SK-MEL-5 (cell line): ENCODE data around the gene C2orf49. TPM values are rescaled to one million over a fixed set of nuclear protein-coding genes. Genes with fewer than 3 reads are reported as not detected.

Source experiments
- DNase-seq: peaks from one replicate; pipeline ENCODE4 v3.0.0-alpha.2; 2016; ENCODE audit warnings: low read depth, low spot score
- in situ Hi-C: cut with HindIII; loops from 2 replicates; pipeline ENCODE4 v1.10.0; 2016; ENCODE audit warnings: low sequenced_read_pairs, high pct_unique_total_duplicates, low pct_unique_long_range_greater_than_20kb
- total RNA-seq: library from RNA; depleted of rRNA; stranded (reverse); fragments of >200 nt; shearing (Covaris generic); gene quantifications from 2 replicates; pipeline ENCODE4 v1.2.3, GENCODE V29; 2014; rRNA removed

C2orf49 gene
- total RNA-seq, 1 experiment from 2014 or later, result 20.4 TPM

DNA sequence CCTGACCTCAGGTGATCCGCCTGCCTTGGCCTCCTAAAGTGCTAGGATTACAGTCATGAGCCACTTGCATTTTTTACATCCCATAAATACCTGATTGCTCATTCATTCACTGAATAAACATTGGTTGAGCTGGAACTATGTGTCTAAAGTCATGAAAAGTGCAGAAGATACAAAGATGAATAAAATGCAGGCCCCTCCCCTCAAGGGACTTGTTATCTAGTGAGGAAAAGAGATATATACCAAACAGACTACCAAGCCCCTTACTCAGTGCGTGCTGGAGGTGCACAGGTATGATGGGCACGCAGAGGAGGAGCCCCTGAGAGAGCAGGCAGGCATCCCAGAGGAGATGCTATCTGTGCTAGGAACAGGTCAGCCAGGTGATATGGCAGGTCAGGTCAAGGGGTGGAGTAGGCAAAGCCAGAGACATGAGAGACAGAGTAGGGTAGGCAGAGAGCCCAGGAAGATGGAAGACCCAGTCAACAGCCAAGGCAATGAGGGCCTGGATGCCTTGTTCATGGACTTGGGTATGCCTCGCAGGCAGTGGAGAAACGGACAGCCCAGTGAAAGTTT is 53.8 kb downstream of the C2orf49 start:
- in situ Hi-C loops, result no loop called here

DNA sequence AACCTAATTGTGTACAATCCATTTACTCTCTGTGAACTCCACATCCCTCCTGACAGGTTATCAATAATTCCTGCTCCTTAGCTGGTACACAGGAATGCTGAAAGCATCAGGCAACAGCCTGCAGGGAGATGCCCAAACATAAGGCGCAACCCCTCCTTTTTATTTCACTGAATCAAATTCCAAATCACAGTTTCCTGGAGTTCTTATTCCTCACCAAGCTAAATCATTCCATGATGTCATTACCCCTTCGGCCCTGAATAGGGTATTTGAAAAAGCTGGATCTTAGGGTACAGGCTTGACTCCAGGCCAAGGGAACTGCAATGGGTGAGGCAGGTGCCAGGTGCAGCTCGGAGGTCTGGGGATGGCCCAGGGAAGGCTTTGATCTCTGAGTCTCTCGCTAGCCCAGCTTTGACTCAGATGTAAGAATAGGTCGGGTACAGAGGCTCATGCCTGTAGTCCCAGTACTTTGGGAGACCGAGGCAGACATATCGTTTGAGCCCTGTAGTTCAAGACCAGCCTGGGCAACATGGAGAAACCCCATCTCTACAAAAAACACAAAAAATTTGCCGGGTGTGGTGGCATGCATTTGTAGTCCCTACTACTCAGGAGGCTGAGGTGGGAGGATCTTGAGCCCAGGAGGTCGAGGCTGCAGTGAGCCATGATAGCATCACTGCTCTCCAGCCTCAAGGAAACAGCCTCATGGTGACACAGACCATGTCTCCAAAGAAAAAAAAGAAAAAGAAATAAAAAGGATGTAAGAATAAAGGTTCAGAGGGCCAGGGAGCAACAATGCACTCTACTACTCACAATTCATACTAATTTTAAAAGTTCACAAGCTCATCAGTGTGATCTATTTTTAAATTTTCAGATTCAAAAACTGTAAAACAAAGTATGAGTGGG is 54.7 kb downstream of the C2orf49 start:
- in situ Hi-C loops, result no loop called here
- no peak for DNase-seq

More for the DNA sequence above, 53.8 kb downstream of the C2orf49 start:
- DNase-seq, result no peak

DNA sequence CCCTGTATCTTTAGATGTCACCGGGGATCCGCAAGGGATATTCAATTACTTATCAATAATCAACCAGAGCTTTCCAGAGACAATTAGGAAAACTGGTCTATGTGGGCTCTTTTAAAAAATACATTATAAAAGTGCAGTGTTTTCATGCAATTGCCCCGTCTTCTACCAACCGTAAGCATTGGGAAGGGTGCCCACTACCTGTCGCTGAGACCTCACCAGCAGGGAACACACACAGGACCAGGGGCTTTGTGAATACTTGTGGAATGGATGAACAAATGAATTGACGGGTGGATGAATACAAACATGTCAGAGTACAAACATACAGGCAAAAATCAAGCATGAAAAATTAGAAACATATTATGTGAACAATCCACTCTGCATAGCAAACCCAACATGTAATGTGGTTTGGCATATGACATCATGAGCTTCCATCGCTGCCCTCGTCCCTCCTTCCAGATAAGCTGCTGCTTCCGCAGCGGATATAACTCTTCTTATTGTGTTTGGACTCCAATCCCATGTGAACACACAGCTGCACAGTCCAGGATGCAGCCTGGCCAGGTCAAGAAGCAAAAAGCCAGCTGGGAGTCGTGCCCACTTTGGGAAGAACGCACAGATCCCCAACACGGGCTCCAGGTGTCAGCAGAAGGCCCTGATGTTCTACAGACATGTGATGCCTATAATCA is 56.2 kb downstream of the C2orf49 start:
- in situ Hi-C loops, result no loop called here
- DNase-seq, result no peak

DNA sequence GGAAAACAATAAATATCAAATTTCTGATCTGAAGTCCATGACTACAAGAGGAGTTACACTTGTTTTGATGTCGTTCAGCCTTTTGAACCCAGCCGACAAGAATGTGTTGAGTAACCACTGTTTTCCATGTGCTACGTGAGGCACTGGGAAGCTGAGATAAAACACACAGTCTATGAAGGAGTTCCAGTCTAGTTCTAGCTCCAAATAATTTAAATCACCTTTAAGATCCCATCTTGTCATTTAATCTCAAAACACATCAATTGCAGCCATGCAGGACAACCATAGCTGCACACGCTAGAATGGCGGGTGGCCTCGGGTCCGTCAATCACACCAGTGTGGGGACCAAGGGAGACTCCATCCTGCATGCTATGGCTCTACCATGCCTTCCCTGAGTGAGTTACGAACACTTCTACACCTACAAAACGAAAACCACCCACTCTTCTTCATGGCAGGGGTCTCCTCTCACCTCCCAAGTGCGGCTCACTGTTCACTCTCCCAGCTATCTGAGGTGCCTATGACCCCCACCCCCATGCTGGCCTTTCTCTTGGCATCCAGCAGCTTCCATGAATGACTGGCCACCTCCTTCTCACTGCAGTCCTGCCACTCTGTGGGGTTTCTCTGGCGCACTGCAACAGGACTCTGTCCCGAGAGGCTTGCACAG is 57.7 kb downstream of the C2orf49 start:
- DNase-seq, result no peak
- in situ Hi-C loops, result no loop called here

DNA sequence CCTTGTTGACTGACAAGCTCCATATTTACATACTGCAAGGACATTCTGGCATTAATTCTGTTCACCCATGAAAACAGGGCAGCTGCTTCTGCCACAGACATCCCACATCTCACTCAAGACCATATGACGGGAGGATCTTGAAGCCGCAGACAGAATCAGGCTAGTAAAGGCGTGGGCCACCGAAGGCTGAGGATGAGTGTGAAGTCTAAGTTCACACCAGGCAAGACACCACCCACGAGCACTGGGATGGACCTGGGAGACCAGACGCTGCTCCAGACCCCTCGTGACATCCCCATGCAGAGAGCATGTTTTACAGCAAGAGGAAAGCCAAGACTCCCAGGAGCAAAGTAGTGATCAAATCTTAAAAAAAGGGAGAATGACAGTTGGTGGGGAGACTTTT is 58.4 kb downstream of the C2orf49 start:
- DNase-seq, result no peak
- in situ Hi-C loops, result no loop called here

GRCh38 chr2:105396254-105397024 is 59.1 kb downstream of the C2orf49 start:
- DNase-seq, result peak; percentile 92
- in situ Hi-C loops, result no loop called here

GRCh38 chr2:105397025-105397722 is 59.8 kb downstream of the C2orf49 start:
- peak; percentile 36 for DNase-seq
- in situ Hi-C loops, result no loop called here

- in situ Hi-C loops, result no loop called here
These were observed 60.6 kb downstream of the C2orf49 start for GRCh38 chr2:105397953-105398335.

GRCh38 chr2:105398336-105399206 is 61.2 kb downstream of the C2orf49 start, which contains the start of gene FHL2:
Gene FHL2 (minus strand): TSS chr2:105399051. CDS start chr2:105386516, 12,535 bp downstream.
- in situ Hi-C loops, result no loop called here

More at GRCh38 chr2:105397953-105398335, 60.6 kb downstream of the C2orf49 start:
- no peak for DNase-seq

More at GRCh38 chr2:105398336-105399206, 61.2 kb downstream of the C2orf49 start, which contains the start of gene FHL2:
- DNase-seq, result peak; percentile 69

Other genes with a start within 250 kb of the C2orf49 start
- 0.21 and 0.98 TPM in 2 replicates for gene GPR45, start 95.8 kb upstream of the C2orf49 start, total RNA-seq
- gene TGFBRAP1, start 7.8 kb upstream of the C2orf49 start, total RNA-seq, result 25.1 and 25.5 TPM in 2 replicates
- 36.5 and 40.7 TPM in 2 replicates for gene FHL2, start 61.5 kb downstream of the C2orf49 start, total RNA-seq